A549 (cell line): ENCODE results near the gene ZC3H7A. TPM values are rescaled to one million over a fixed set of nuclear protein-coding genes. Genes with fewer than 3 reads are reported as not detected.
A peak's percentile ranks its signal among the peaks of the same experiment; 100 is the strongest.

Experiments used
- ATAC-seq, 2 experiments: fragments of 200-7000 bp in 1 of 2; fragments of >200 bp in 1 of 2; cut with Nextera tagmentation in 1 of 2; cut with Tn5 transposase in 1 of 2; 3 replicates each; pipeline versions ENCODE4 v1.8.0 to v1.9.1; 2018 to 2020; ENCODE audit warnings: mild to moderate bottlenecking in 1 of 2, moderate library complexity in 1 of 2
- CTCF ChIA-PET: fragments of 300-600 bp; sonication (Branson Sonifier 250); formaldehyde crosslinking; extraction: SDS; loops from one replicate; lab custom pipeline; 2021; ENCODE audit warnings: antibody characterized with exemption, inconsistent platforms; lab: Yijun Ruan, JAX
- POLR2A ChIA-PET: fragments of 350-600 bp; formaldehyde crosslinking; extraction: SDS; loops from one replicate; lab custom pipeline; 2021; ENCODE audit warnings: antibody characterized with exemption, inconsistent platforms; lab: Yijun Ruan, JAX
- DNase-seq, 2 experiments: peaks; one replicate each; pipeline versions ENCODE4 v3.0.0 to v3.0.0-alpha.2; 2011 to 2016; ENCODE audit warnings: low read depth in 1 of 2, low spot score in 1 of 2
- FAIRE-seq: peaks from 2 replicates; lab custom pipeline; 2011; peaks lifted over from hg19 to GRCh38; lab: Jason Lieb, UNC
- H3K27ac ChIP-seq, 2 experiments: fragments of >200 bp; sonication (Bioruptor Twin); formaldehyde crosslinking; 3 replicates each; pipeline ENCODE4 v1.5.1; 2016 to 2017
- H3K4me1 ChIP-seq: fragments of >200 bp; sonication (Bioruptor Twin); formaldehyde crosslinking; 3 replicates; pipeline ENCODE4 v1.6.1; 2016
- H3K4me2 ChIP-seq: fragments of >200 bp; sonication (Bioruptor Twin); formaldehyde crosslinking; 3 replicates; pipeline ENCODE4 v1.6.1; 2016
- H3K4me3 ChIP-seq: fragments of >200 bp; sonication (Bioruptor Twin); formaldehyde crosslinking; 3 replicates; pipeline ENCODE4 v1.5.1; 2016
- H3K9me3 ChIP-seq: fragments of >200 bp; sonication (Bioruptor Twin); formaldehyde crosslinking; 3 replicates; pipeline ENCODE4 v1.6.1; 2016
- BCL3 ChIP-seq: fragments of >200 bp; sonication (Bioruptor Twin); formaldehyde crosslinking; IDR thresholded peaks from 3 replicates; pipeline ENCODE4 v1.6.1; 2016
- BHLHE40 ChIP-seq: IDR thresholded peaks from 2 replicates; pipeline ENCODE4 v1.6.1; 2012; ENCODE audit warnings: low read depth, low read length, inconsistent platforms
- CHD2 ChIP-seq: fragments of 150-350 bp; IDR thresholded peaks from 2 replicates; pipeline ENCODE4 v1.6.1; 2014; ENCODE audit warnings: low read length; ENCODE audit not compliant: partially characterized antibody
- CTCF ChIP-seq: fragments of >200 bp; sonication (Bioruptor Twin); formaldehyde crosslinking; IDR thresholded peaks from 3 replicates; pipeline ENCODE4 v1.5.1; 2016
- E2F6 ChIP-seq: IDR thresholded peaks from 2 replicates; pipeline ENCODE4 v1.6.1; 2012; ENCODE audit warnings: low read depth, borderline replicate concordance
- EHF ChIP-seq: fragments of 250-450 bp; sonication (Bioruptor Pico); IDR thresholded peaks from 2 replicates; pipeline ENCODE4 v1.5.0; 2020; ENCODE audit warnings: mild to moderate bottlenecking
- EHMT2 ChIP-seq: fragments of 200-600 bp; sonication (generic); IDR thresholded peaks from 2 replicates; pipeline ENCODE4 v1.6.1; 2016; ENCODE audit warnings: antibody characterized with exemption, low read depth, mild to moderate bottlenecking, moderate library complexity
- ESRRA ChIP-seq: fragments of 150-350 bp; IDR thresholded peaks from 2 replicates; pipeline ENCODE4 v1.6.1; 2014; ENCODE audit warnings: mild to moderate bottlenecking, low read length, borderline replicate concordance
- FOSB ChIP-seq: fragments of 250-450 bp; sonication (Bioruptor Pico); IDR thresholded peaks from 2 replicates; pipeline ENCODE4 v1.5.0; 2020; ENCODE audit warnings: mild to moderate bottlenecking, moderate library complexity
- FOSL2 ChIP-seq, 2 experiments: fragments of 450-650 bp in 1 of 2; fragments of >200 bp in 1 of 2; sonication (Bioruptor Twin) in 1 of 2; formaldehyde crosslinking; IDR thresholded peaks; 2 replicates each; pipeline versions ENCODE4 v1.5.0 to v1.6.1; 2016 to 2020; ENCODE audit warnings: mild to moderate bottlenecking in 1 of 2, moderate library complexity in 1 of 2
- FOXS1 ChIP-seq: fragments of 250-450 bp; sonication (Bioruptor Pico); IDR thresholded peaks from 2 replicates; pipeline ENCODE4 v1.5.0; 2020; ENCODE audit warnings: mild to moderate bottlenecking, moderate library complexity
- HEYL ChIP-seq: fragments of 250-450 bp; sonication (Bioruptor Pico); IDR thresholded peaks from 2 replicates; pipeline ENCODE4 v1.8.0; 2021; ENCODE audit warnings: mild to moderate bottlenecking, moderate library complexity
- HMGXB4 ChIP-seq: fragments of 250-450 bp; sonication (Bioruptor Pico); IDR thresholded peaks from 2 replicates; pipeline ENCODE4 v1.5.0; 2021; ENCODE audit warnings: mild to moderate bottlenecking, moderate library complexity, borderline replicate concordance
- HOXA7 ChIP-seq: fragments of 250-450 bp; sonication (Bioruptor Pico); IDR thresholded peaks from 2 replicates; pipeline ENCODE4 v1.5.0; 2020; ENCODE audit warnings: mild to moderate bottlenecking, moderate library complexity
- HOXB5 ChIP-seq: fragments of 250-450 bp; sonication (Bioruptor Pico); IDR thresholded peaks from 2 replicates; pipeline ENCODE4 v1.5.0; 2020; ENCODE audit warnings: mild to moderate bottlenecking, moderate library complexity
- JUN ChIP-seq, 2 experiments: fragments of >200 bp; sonication (Bioruptor Twin); formaldehyde crosslinking; IDR thresholded peaks; 2 replicates in 1 of 2; 3 replicates in 1 of 2; pipeline ENCODE4 v1.6.1; 2016 to 2017
- JUNB ChIP-seq: fragments of >200 bp; sonication (Bioruptor Twin); formaldehyde crosslinking; IDR thresholded peaks from 2 replicates; pipeline ENCODE4 v1.6.1; 2016
- MAFK ChIP-seq: fragments of 450-650 bp; IDR thresholded peaks from 2 replicates; pipeline ENCODE4 v1.6.1; 2014; ENCODE audit not compliant: partially characterized antibody
- MAX ChIP-seq: IDR thresholded peaks from 2 replicates; pipeline ENCODE4 v1.6.1; 2012
- NPAS2 ChIP-seq: fragments of 250-450 bp; sonication (Bioruptor Pico); IDR thresholded peaks from 2 replicates; pipeline ENCODE4 v1.8.0; 2022; ENCODE audit warnings: mild to moderate bottlenecking, moderate library complexity, borderline replicate concordance
- PBX3 ChIP-seq: IDR thresholded peaks from 2 replicates; pipeline ENCODE4 v1.6.1; 2012
- POLR2A ChIP-seq: IDR thresholded peaks from 2 replicates; pipeline ENCODE4 v1.6.1; 2012; ENCODE audit warnings: mild to moderate bottlenecking, low read length
- POLR2AphosphoS2 ChIP-seq: conservative IDR thresholded peaks from 2 replicates; pipeline ENCODE4 v1.6.1; 2012; ENCODE audit warnings: low read length, improper control_type of control experiment, inconsistent platforms
- RAD21 ChIP-seq, 2 experiments: fragments of >200 bp in 1 of 2; sonication (Bioruptor Twin) in 1 of 2; formaldehyde crosslinking in 1 of 2; IDR thresholded peaks in 1 of 2; conservative IDR thresholded peaks in 1 of 2; 2 replicates in 1 of 2; 3 replicates in 1 of 2; pipeline ENCODE4 v1.6.1; 2012 to 2018; ENCODE audit warnings: inconsistent platforms in 1 of 2
- RFX5 ChIP-seq: fragments of 450-650 bp; IDR thresholded peaks from 2 replicates; pipeline ENCODE4 v1.7.1; 2014; ENCODE audit warnings: antibody characterized with exemption, mild to moderate bottlenecking, moderate library complexity
- SMC3 ChIP-seq: fragments of >200 bp; sonication (Bioruptor Twin); formaldehyde crosslinking; IDR thresholded peaks from 3 replicates; pipeline ENCODE4 v1.6.1; 2018; ENCODE audit warnings: inconsistent platforms
- TFCP2L1 ChIP-seq: fragments of 250-450 bp; sonication (Bioruptor Pico); IDR thresholded peaks from 2 replicates; pipeline ENCODE4 v1.5.0; 2021; ENCODE audit warnings: mild to moderate bottlenecking
- USF2 ChIP-seq: fragments of 450-650 bp; IDR thresholded peaks from 2 replicates; pipeline ENCODE4 v1.6.1; 2014; ENCODE audit warnings: antibody characterized with exemption
- ZC3H11A ChIP-seq: fragments of 450-650 bp; IDR thresholded peaks from 2 replicates; pipeline ENCODE4 v1.6.1; 2014; ENCODE audit warnings: antibody characterized with exemption, mild to moderate bottlenecking
- ZFP36 ChIP-seq: fragments of 450-650 bp; IDR thresholded peaks from 2 replicates; pipeline ENCODE4 v1.6.1; 2014; ENCODE audit warnings: borderline replicate concordance; ENCODE audit not compliant: partially characterized antibody
- ZNF302 ChIP-seq: fragments of 250-450 bp; sonication (Bioruptor Pico); IDR thresholded peaks from 2 replicates; pipeline ENCODE4 v1.9.0; 2021; ENCODE audit warnings: inconsistent platforms, mild to moderate bottlenecking, moderate library complexity
- ZSCAN20 ChIP-seq: fragments of 250-450 bp; sonication (Bioruptor Pico); IDR thresholded peaks from 2 replicates; pipeline ENCODE4 v1.8.0; 2022; ENCODE audit warnings: mild to moderate bottlenecking, moderate library complexity
- WGBS: methylation state at CpG from one replicate; pipeline ENCODE4 v1.1.6; 2017; ENCODE audit errors: missing lambda C conversion rate; 5-methylcytosine and 5-hydroxymethylcytosine counted together
- polyA minus RNA-seq: library from RNA; depleted of rRNA, polyadenylated mRNA; stranded (reverse); fragments of >200 nt; gene quantifications from 2 replicates; pipeline ENCODE4 v1.2.3, GENCODE V29; 2011; rRNA and poly(A)+ RNA removed
- polyA plus RNA-seq, 4 experiments: library from polyadenylated mRNA; depleted of rRNA in 3 of 4; stranded (reverse); fragments of >200 nt; fragmentation: RNase III in 1 of 4; extraction: RNeasy Plus Mini Kit Qiagen cat#74134 plus additional on column Dnase treatment in 1 of 4; gene quantifications; 2 replicates in 3 of 4; 3 replicates in 1 of 4; pipeline ENCODE4 v1.2.3, GENCODE V29; 2011 to 2017

Gene ZC3H7A
- polyA plus RNA-seq (2011; rRNA removed) (41.5 and 55.1 TPM in 2 replicates), polyA plus RNA-seq (2017; fragmentation: RNase III; extraction: RNeasy Plus Mini Kit Qiagen cat#74134 plus additional on column Dnase treatment) (33.8 to 39.1 TPM (median 36.8 TPM) in 3 replicates), polyA minus RNA-seq (18.5 and 23.6 TPM in 2 replicates)
- polyA plus RNA-seq (2012; cell fraction: cytosol; rRNA removed): 23.6 and 25.7 TPM in 2 replicates
- polyA plus RNA-seq (2012; cell fraction: nucleus; rRNA removed): 15.1 and 25.0 TPM in 2 replicates

- DNase-seq: peak; percentile 96 to 99
- Histone ChIP-seq H3K4me3 (peak within 1 kb of the TSS; percentile 89), H3K27ac (peak within 1 kb of the TSS; percentile 97), H3K4me2 (peak within 1 kb of the TSS; percentile 99), H3K9me3 (no peaks in the 10 kb centered on the region), H3K4me1 (peaks cover 44% of the 10 kb centered on the region)
- ATAC-seq: peak; percentile 98 to 99
- ChIA-PET POLR2A (interaction anchor here (0.5 to 3.7 kb wide), 13 partner anchors 8 to 1053 kb away, joined by 3 to 29 read pairs (median 3); partner anchors contain the start of genes GSPT1, RSL1D1 and TXNDC11), CTCF (interaction anchor here (0.6 to 4.6 kb wide), 38 partner anchors 9 to 987 kb away, joined by 3 to 58 read pairs (median 4); partner anchors contain the start of gene TXNDC11)
- under 1% methylated on average over 28 of the region's 80 CpGs for WGBS
- FAIRE-seq: no peak
- 0 out of 3 replicates have a peak, but pooled peaks have one; percentile 84 for TF ChIP-seq BCL3
- no peak for TF ChIP-seq POLR2AphosphoS2
- TF ChIP-seq HMGXB4 (CRISPR knock-in tag): no peak
- no peak for TF ChIP-seq ZC3H11A
- peak in 1 of 2 experiments; percentile 84; a peak in 3 of 5 replicates for TF ChIP-seq JUN (IDR thresholded peaks at IDR 0.05)
- TF ChIP-seq ESRRA: no peak
- no peak for TF ChIP-seq ZNF302 (CRISPR knock-in tag)
- no peak for TF ChIP-seq ZFP36
- TF ChIP-seq EHMT2: no peak
- TF ChIP-seq HOXA7 (CRISPR knock-in tag): no peak
- no peak for TF ChIP-seq FOXS1
- TF ChIP-seq CTCF: peak; percentile 86
- TF ChIP-seq E2F6: peak; percentile 60
- TF ChIP-seq HEYL: no peak
- no peak for TF ChIP-seq PBX3
- TF ChIP-seq RAD21 (conservative IDR thresholded peaks at IDR 0.05 in 1 of 2, IDR thresholded peaks at IDR 0.05 in 1 of 2): peak in 1 of 2 experiments; percentile 6; a peak in 1 of 5 replicates
- peak; percentile 84 for TF ChIP-seq RFX5
- peak; percentile 34; the same call in 1 of the 2 replicates for TF ChIP-seq MAX
- no peak for TF ChIP-seq ZSCAN20 (CRISPR knock-in tag)
- no peak for TF ChIP-seq JUNB
- no peak for TF ChIP-seq MAFK
- peak; percentile 39; the same call in 1 of the 3 replicates for TF ChIP-seq SMC3
- TF ChIP-seq BHLHE40: no peak
- TF ChIP-seq TFCP2L1: no peak
- no peak for TF ChIP-seq HOXB5 (CRISPR knock-in tag)
- TF ChIP-seq POLR2A: peak; percentile 98
- no peak for TF ChIP-seq USF2
- TF ChIP-seq NPAS2 (CRISPR knock-in tag): no peak
- TF ChIP-seq EHF (CRISPR knock-in tag): no peak
- no peak for TF ChIP-seq FOSL2 (IDR thresholded peaks at IDR 0.05)
- no peak for TF ChIP-seq FOSL2 (CRISPR knock-in tag; IDR thresholded peaks at IDR 0.05)
- no peak for TF ChIP-seq FOSB (CRISPR knock-in tag)
- no peak for TF ChIP-seq CHD2
Measured at GRCh38 chr16:11797166-11797956, at the start of gene ZC3H7A. Gene ZC3H7A, minus strand, starts transcription at chr16:11797258. Its CDS starts 14,904 bp downstream, at chr16:11782354.
